Esophagus squamous epithelium (tissue), 4 donors: ENCODE results near the gene PPP1R14C.

ENCODE experiments used
- CTCF ChIP-seq, 6 experiments: fragments of 450-650 bp in 4 of 6; fragments of 200-600 bp in 2 of 6; sonication (generic) in 2 of 6; IDR thresholded peaks; one replicate each; pipeline ENCODE4 v1.5.1; 2016 to 2019; ENCODE audit warnings: antibody characterized with exemption in 6 of 6, mild to moderate bottlenecking in 4 of 6, moderate library complexity in 4 of 6
- POLR2A ChIP-seq, 4 donors: fragments of 450-650 bp; IDR thresholded peaks; one replicate each; pipeline ENCODE4 v1.6.1; 2017; ENCODE audit warnings: antibody characterized with exemption in 4 of 4, mild to moderate bottlenecking in 4 of 4, moderate library complexity in 3 of 4

GRCh38 chr6:150180517-150180916 is 37.7 kb downstream of the PPP1R14C start:
- TF ChIP-seq CTCF (IDR thresholded peaks at IDR 0.05): no peak
- no peak for TF ChIP-seq POLR2A (IDR thresholded peaks at IDR 0.05)
